GM23338 (cell line): Measurements from ENCODE around the gene PTPRH. TPM values are rescaled to one million over a fixed set of nuclear protein-coding genes. Genes with fewer than 3 reads are reported as not detected.
A peak's percentile ranks its signal among the peaks of the same experiment; 100 is the strongest.

ENCODE experiments used
- ATAC-seq: fragments of 200-7000 bp; cut with Tn5 transposase; 3 replicates; pipeline ENCODE4 v1.9.1; 2020
- DNase-seq: peaks from one replicate; pipeline ENCODE4 v3.0.0-alpha.2; 2015; ENCODE audit warnings: low spot score
- H2AFZ ChIP-seq: fragments of 200-600 bp; sonication (generic); 2 replicates; pipeline ENCODE4 v1.8.0; 2016; ENCODE audit warnings: antibody characterized with exemption, mild to moderate bottlenecking, moderate library complexity
- H3F3A ChIP-seq: fragments of 200-600 bp; sonication (generic); replicated peaks from 2 replicates; pipeline ENCODE4 v1.8.0; 2017; ENCODE audit warnings: antibody characterized with exemption, mixed run types, low read depth
- H3K27ac ChIP-seq: fragments of 200-600 bp; sonication (generic); 2 replicates; pipeline ENCODE4 v1.6.1; 2016; ENCODE audit warnings: low read depth
- H3K27me3 ChIP-seq: fragments of 200-600 bp; sonication (generic); 2 replicates; pipeline ENCODE4 v1.8.0; 2016; ENCODE audit warnings: mild to moderate bottlenecking, mixed run types, moderate library complexity; ENCODE audit not compliant: insufficient read depth
- H3K36me3 ChIP-seq: fragments of 200-600 bp; sonication (generic); 2 replicates; pipeline ENCODE4 v1.8.0; 2016; ENCODE audit warnings: mild to moderate bottlenecking; ENCODE audit not compliant: insufficient read depth
- H3K4me1 ChIP-seq: fragments of 200-600 bp; sonication (generic); 2 replicates; pipeline ENCODE4 v1.8.0; 2016; ENCODE audit warnings: mild to moderate bottlenecking, moderate library complexity; ENCODE audit not compliant: insufficient read depth
- H3K4me2 ChIP-seq: fragments of 200-600 bp; sonication (generic); 2 replicates; pipeline ENCODE4 v1.7.1; 2017; ENCODE audit warnings: mixed run types
- H3K4me3 ChIP-seq: fragments of 200-600 bp; sonication (generic); 2 replicates; pipeline ENCODE4 v1.6.1; 2016; ENCODE audit warnings: mixed run types
- H3K79me2 ChIP-seq: fragments of 200-600 bp; sonication (generic); replicated peaks from 2 replicates; pipeline ENCODE4 v1.8.0; 2017; ENCODE audit warnings: mild to moderate bottlenecking; ENCODE audit not compliant: insufficient read depth
- H3K9me2 ChIP-seq: fragments of 200-600 bp; sonication (generic); 2 replicates; pipeline ENCODE4 v1.8.0; 2017; ENCODE audit not compliant: insufficient read depth
- H4K20me1 ChIP-seq: fragments of 200-600 bp; sonication (generic); replicated peaks from 2 replicates; pipeline ENCODE4 v1.8.0; 2017; ENCODE audit warnings: mild to moderate bottlenecking; ENCODE audit not compliant: insufficient read depth
- H3K27ac Mint-ChIP-seq: 2 replicates; pipeline ENCODE4 v1.8.0; 2020; ENCODE audit warnings: inconsistent platforms, mild to moderate bottlenecking, moderate library complexity, mixed read lengths
- H3K27me3 Mint-ChIP-seq: 3 replicates; pipeline ENCODE4 v1.8.0; 2022; ENCODE audit warnings: low read depth, mild to moderate bottlenecking, moderate library complexity, mixed read lengths, inconsistent platforms; ENCODE audit not compliant: insufficient read depth, poor library complexity
- H3K36me3 Mint-ChIP-seq: 3 replicates; pipeline ENCODE4 v1.8.0; 2021; ENCODE audit warnings: low read depth, mild to moderate bottlenecking, inconsistent platforms, moderate library complexity, mixed read lengths
- H3K4me1 Mint-ChIP-seq: 3 replicates; pipeline ENCODE4 v1.8.0; 2020; ENCODE audit warnings: mild to moderate bottlenecking, inconsistent platforms, mixed read lengths
- H3K4me3 Mint-ChIP-seq: 3 replicates; pipeline ENCODE4 v1.8.0; 2021; ENCODE audit warnings: moderate library complexity, mild to moderate bottlenecking, inconsistent platforms, mixed read lengths
- H3K9me3 Mint-ChIP-seq: 3 replicates; pipeline ENCODE4 v1.8.0; 2020; ENCODE audit warnings: moderate library complexity, mild to moderate bottlenecking, inconsistent platforms, mixed read lengths
- CREB1 ChIP-seq: fragments of 250-450 bp; sonication (Bioruptor Pico); IDR thresholded peaks from 2 replicates; pipeline ENCODE4 v1.5.0; 2020; ENCODE audit warnings: low read depth, mild to moderate bottlenecking, moderate library complexity
- CTCF ChIP-seq, 2 experiments: fragments of 200-600 bp in 1 of 2; sonication (generic) in 1 of 2; conservative IDR thresholded peaks; 2 replicates each; pipeline versions ENCODE4 v1.5.1 to v1.6.1; 2016 to 2017; ENCODE audit warnings: antibody characterized with exemption in 2 of 2, low read depth in 2 of 2, mild to moderate bottlenecking in 2 of 2, moderate library complexity in 1 of 2
- ETS1 ChIP-seq: IDR thresholded peaks from 2 replicates; pipeline ENCODE4 v1.6.1; 2016; ENCODE audit warnings: antibody characterized with exemption
- EZH2 ChIP-seq: fragments of 200-600 bp; sonication (generic); IDR thresholded peaks from one replicate; pipeline ENCODE4 v1.8.0; 2017; ENCODE audit warnings: antibody characterized with exemption, mild to moderate bottlenecking, low read depth; ENCODE audit not compliant: unreplicated experiment
- EZH2phosphoT487 ChIP-seq: fragments of 200-600 bp; sonication (generic); IDR thresholded peaks from one replicate; pipeline ENCODE4 v1.8.1; 2018; ENCODE audit warnings: antibody characterized with exemption; ENCODE audit not compliant: unreplicated experiment
- JUNB ChIP-seq: IDR thresholded peaks from one replicate; pipeline ENCODE4 v1.6.1; 2016; ENCODE audit warnings: antibody characterized with exemption; ENCODE audit not compliant: unreplicated experiment
- NANOG ChIP-seq: IDR thresholded peaks from 2 replicates; pipeline ENCODE4 v1.6.1; 2016; ENCODE audit warnings: antibody characterized with exemption, borderline replicate concordance
- POLR2AphosphoS5 ChIP-seq: IDR thresholded peaks from 2 replicates; pipeline ENCODE4 v1.6.1; 2016; ENCODE audit warnings: antibody characterized with exemption, low read depth
- STAT1 ChIP-seq: IDR thresholded peaks from one replicate; pipeline ENCODE4 v1.6.1; 2016; ENCODE audit warnings: antibody characterized with exemption; ENCODE audit not compliant: unreplicated experiment
- ZNF114 ChIP-seq: fragments of 250-450 bp; sonication (Bioruptor Pico); IDR thresholded peaks from 2 replicates; pipeline ENCODE4 v1.5.0; 2020; ENCODE audit warnings: mild to moderate bottlenecking, moderate library complexity
- ZNF331 ChIP-seq: fragments of 250-450 bp; sonication (Bioruptor Pico); IDR thresholded peaks from 2 replicates; pipeline ENCODE4 v1.5.0; 2020; ENCODE audit warnings: low read depth, mild to moderate bottlenecking, moderate library complexity
- ZNF462 ChIP-seq: fragments of 250-450 bp; sonication (Bioruptor Pico); IDR thresholded peaks from 2 replicates; pipeline ENCODE4 v1.5.0; 2020; ENCODE audit warnings: mild to moderate bottlenecking, moderate library complexity
- polyA plus RNA-seq: library from polyadenylated mRNA; unstranded; fragments of >200 nt; fragmentation: Nextera tagmentation; extraction: Ambion mirVana; gene quantifications from 2 replicates; pipeline ENCODE4 v1.2.1, GENCODE V29; 2016
- total RNA-seq: library from RNA; depleted of rRNA; stranded (reverse); fragments of >200 nt; shearing (Covaris generic); gene quantifications from 2 replicates; pipeline ENCODE4 v1.2.3, GENCODE V29; 2014
- TF ChIP-seq, protein P1 (sequence below): IDR thresholded peaks from one replicate; pipeline ENCODE4 v1.6.1; 2018; ENCODE audit warnings: antibody characterized with exemption; ENCODE audit not compliant: unreplicated experiment

Gene PTPRH
- total and polyA plus RNA-seq, 2 experiments from 2014 or later = 0.16 to 2.1 TPM

DNA sequence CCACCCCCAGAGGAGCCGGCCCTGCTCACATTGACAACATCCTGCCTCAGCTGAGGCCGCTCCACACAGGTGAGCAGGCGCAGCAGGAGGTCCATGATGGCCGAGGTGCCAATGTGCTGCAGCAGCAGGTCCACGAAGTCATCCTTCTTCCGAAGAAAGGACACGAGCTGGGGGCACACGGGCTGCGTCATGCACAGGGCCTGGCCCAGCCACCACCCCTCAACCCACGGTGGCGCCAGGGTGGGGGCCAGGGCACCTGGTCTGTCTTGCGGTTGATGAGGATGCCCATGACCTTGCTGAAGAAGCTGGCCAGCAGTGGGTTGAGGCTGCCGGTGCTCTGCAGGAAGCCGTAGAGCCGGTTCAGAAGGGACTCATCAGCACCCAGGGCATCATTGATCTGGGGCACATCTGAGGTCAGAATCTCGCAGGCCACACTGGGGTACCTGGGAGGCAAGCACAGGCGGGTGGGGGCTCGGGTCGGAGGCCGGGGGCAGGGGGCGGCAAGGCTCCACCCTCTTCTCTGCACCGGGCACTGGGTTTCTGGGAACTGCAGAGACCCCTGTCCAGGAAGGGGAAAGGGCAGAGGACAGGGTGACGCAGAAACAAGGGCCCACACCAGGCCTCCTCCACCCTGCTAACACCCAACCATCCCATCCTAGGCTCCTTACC, 36.1 kb upstream of the PTPRH start:
- Mint-ChIP-seq H3K4me3 (no peak overlapping the region), H3K36me3 (peaks cover 29% of the 10 kb centered on the region), H3K9me3 (no peaks in the 10 kb centered on the region), H3K4me1 (peaks cover 2% of the 10 kb centered on the region; the same call in 1 of the 3 replicates), H3K27me3 (peaks cover 6% of the 10 kb centered on the region), H3K27ac (0 out of 2 replicates have a peak overlapping the region, but pooled peaks have one; percentile 15)
- no peak overlapping the region for H2AFZ ChIP-seq
- TF ChIP-seq ZNF114 (no peak), CREB1 (no peak), NANOG (no peak), ZNF462 (CRISPR knock-in tag) (no peak), JUNB (no peak), ETS1 (no peak), STAT1 (no peak), POLR2AphosphoS5 (no peak), EZH2 (no peak), CTCF (conservative IDR thresholded peaks at IDR 0.05; ENCODE audit: low read depth in 2 of 2) (no peak), EZH2phosphoT487 (no peak), ZNF331 (CRISPR knock-in tag) (no peak)
- TF ChIP-seq, protein P1, sequence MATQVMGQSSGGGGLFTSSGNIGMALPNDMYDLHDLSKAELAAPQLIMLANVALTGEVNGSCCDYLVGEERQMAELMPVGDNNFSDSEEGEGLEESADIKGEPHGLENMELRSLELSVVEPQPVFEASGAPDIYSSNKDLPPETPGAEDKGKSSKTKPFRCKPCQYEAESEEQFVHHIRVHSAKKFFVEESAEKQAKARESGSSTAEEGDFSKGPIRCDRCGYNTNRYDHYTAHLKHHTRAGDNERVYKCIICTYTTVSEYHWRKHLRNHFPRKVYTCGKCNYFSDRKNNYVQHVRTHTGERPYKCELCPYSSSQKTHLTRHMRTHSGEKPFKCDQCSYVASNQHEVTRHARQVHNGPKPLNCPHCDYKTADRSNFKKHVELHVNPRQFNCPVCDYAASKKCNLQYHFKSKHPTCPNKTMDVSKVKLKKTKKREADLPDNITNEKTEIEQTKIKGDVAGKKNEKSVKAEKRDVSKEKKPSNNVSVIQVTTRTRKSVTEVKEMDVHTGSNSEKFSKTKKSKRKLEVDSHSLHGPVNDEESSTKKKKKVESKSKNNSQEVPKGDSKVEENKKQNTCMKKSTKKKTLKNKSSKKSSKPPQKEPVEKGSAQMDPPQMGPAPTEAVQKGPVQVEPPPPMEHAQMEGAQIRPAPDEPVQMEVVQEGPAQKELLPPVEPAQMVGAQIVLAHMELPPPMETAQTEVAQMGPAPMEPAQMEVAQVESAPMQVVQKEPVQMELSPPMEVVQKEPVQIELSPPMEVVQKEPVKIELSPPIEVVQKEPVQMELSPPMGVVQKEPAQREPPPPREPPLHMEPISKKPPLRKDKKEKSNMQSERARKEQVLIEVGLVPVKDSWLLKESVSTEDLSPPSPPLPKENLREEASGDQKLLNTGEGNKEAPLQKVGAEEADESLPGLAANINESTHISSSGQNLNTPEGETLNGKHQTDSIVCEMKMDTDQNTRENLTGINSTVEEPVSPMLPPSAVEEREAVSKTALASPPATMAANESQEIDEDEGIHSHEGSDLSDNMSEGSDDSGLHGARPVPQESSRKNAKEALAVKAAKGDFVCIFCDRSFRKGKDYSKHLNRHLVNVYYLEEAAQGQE = no peak
- DNase-seq (no peak), ATAC-seq (no peak)
- H3K27ac ChIP-seq = no peak overlapping the region
- no peaks in the 10 kb centered on the region for H3F3A ChIP-seq
- no peak overlapping the region for H3K4me3 ChIP-seq
- H3K27me3 ChIP-seq = no peaks in the 10 kb centered on the region
- H3K4me1 ChIP-seq = no peaks in the 10 kb centered on the region
- peaks cover 31% of the 10 kb centered on the region for H3K79me2 ChIP-seq
- H3K4me2 ChIP-seq = no peak overlapping the region
- no peaks in the 10 kb centered on the region for H3K9me2 ChIP-seq
- no peaks in the 10 kb centered on the region; the same call in 1 of the 2 replicates for H3K36me3 ChIP-seq
- H4K20me1 ChIP-seq = no peaks in the 10 kb centered on the region; the same call in none of the 2 replicates
